Endometrial microvascular endothelial cells (primary cell): ENCODE data around the gene ROR2. TPM values are rescaled to one million over a fixed set of nuclear protein-coding genes. Genes with fewer than 3 reads are reported as not detected.
"Not testable (repeated sequence)": the region's sequence is repeated elsewhere in the genome, so short reads cannot be mapped to it uniquely, and the experiment has no call there.

Source experiments
- in situ Hi-C: cut with HindIII; loops from 2 replicates; pipeline ENCODE4 v1.10.0; 2017; ENCODE audit warnings: low sequenced_read_pairs, low pct_unique_long_range_greater_than_20kb; ENCODE audit errors: inconsistent ontology term
- total RNA-seq: library from RNA; depleted of rRNA; stranded (reverse); fragments of >200 nt; gene quantifications from one replicate; pipeline ENCODE4 v1.2.3, GENCODE V29; 2015; ENCODE audit errors: inconsistent ontology term

The ROR2 gene
- total RNA-seq, 1 donor from 2014 or later: 0.09 TPM

DNA sequence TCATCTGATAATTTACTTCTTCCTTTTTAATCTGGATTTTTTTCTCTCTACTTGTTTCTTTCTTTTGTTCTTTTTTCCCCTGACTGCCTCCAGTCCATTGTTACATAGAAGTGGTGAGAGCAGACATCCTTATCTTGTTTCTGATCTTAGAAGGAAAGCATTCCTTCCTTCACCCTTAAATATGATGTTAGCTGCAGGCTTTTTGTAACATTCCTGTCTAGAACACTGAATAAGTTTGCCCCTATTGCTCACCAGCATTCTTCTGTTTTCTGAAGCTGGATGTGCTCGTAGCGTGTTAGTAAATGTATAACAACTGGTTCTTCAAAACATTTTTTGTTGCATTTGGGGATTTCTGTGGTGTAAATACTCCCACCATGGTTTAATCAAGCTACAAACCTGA lies 389.7 kb downstream of the ROR2 start:
- in situ Hi-C loops: no loop called here

DNA sequence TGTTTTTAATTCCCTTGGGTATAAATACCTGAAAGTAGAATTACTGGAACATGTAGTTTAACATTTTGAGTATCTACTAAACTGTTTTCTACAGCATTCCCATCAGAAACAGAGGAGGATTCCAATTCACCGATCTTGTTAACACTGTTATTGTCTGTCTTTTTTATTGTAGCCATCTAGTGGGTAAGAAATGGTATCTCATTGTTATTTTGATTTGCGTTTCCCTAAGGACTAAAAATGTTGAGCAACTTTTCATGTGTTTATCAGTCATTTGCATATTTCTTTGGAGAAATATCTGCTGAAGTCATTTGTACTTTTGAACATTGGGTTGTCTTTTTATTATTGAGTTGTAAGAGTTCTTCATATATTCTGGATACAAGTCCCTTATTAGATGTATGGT lies 391.1 kb downstream of the ROR2 start:
- in situ Hi-C loops: no loop called here

- in situ Hi-C loops: no loop called here
These were observed 391.6 kb downstream of the ROR2 start for GRCh38 chr9:91558395-91558794.

DNA sequence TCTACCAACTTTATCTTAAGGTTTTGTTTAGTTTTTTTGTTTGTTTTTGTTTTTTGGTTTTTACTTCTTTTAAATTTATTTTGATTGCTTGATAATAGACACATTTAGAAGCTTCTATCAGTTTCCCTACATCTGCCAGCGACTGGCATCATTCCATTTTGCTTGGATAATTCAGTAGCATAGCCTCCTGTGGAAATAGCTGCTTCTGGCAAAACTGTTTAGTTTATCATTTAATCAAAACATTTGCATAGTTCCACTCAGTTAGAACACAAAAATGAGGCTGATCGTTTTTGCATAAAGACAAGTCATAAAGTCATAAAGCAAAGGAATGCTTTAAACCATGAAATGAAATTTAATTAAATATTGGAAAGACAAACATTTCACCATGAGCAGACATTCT lies 392.7 kb downstream of the ROR2 start:
- in situ Hi-C loops: no loop called here

DNA sequence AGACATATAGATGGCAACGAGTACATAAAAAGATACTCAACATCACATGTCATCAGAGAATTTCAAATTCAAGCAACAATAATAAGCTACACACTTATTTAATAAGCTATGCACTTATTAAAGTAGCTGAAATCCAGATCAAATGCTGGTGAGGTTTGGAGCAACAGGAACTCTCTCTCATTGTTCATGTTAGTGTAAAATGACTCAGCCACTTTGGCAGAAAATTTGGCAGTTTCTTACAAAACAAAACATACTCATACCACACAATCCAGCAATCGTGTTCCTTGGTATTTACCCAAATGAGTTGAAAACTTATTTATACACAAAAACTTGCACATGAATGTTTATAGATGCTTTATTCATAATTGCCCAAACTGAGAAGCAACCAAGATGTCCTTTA lies 394.9 kb downstream of the ROR2 start:
- in situ Hi-C loops: no loop called here

DNA sequence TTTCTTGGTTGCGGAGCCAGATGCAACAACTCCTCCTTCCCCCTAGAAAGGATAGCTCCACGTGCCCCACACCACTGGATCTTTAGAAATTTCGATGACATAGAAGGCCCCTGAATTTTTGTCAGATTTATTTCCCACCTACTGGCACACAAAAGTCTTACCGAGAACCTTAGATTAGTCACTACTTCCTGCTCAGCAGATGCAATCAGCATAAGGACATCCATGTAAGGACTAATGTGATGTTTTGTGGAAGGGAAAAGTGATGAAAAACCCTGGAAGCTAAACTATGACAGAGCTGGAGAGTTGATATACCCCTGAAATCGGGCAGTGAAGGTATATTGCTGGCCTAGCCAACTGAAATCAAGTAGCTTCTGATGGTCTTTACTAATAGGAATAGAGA lies 400.9 kb downstream of the ROR2 start:
- in situ Hi-C loops: no loop called here

DNA sequence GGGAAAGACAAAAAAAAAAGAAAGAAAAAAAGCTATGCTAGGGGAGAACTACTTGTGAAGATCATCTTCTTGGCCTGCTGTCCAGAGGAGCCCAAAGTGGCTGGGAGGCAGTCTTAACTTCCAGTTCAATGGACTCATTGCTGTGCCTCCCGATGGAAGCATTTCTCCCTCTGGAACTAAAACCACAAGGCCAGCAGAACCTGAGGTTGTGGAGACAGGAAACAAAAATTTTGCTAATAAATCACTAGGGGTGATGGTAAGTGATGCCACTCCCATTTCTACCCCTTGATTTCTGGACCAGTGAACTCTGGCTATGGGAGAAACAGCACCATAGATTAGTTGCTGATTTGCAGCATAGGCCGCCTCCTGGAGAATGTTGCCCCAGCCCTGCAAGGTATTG lies 402.9 kb downstream of the ROR2 start:
- in situ Hi-C loops: no loop called here

- in situ Hi-C loops: no loop called here
These were observed 403.5 kb downstream of the ROR2 start for GRCh38 chr9:91546574-91546973.

GRCh38 chr9:91541734-91542133 lies 408.3 kb downstream of the ROR2 start:
- in situ Hi-C loops: no loop called here

- in situ Hi-C loops: not testable (repeated sequence)
These were observed 409.5 kb downstream of the ROR2 start for GRCh38 chr9:91540506-91540905.

DNA sequence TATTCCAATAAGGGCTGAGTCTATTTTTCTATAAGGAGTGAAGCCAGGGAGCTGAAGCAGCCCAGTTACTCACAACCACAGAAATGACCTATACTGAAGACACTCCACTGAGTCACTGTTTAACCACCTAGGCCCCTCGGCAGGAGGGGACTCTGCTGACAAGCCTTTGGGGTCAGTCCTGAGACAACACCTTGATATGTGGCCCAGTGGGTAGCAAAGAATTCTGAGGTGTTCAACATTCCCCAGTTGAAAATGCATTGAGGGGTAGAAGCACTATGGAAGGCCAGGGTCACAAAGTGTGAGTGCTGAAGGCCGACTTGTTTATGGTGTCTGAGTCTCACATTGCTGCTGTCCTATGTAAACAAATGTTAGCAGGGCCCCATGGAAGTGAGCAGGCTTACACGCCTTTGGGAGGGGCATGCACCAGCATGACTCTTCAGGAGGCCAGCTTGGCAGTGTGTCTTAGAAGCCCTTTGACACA lies 413.8 kb downstream of the ROR2 start:
- in situ Hi-C loops: no loop called here

- in situ Hi-C loops: no loop called here
These were observed 415.7 kb downstream of the ROR2 start for GRCh38 chr9:91534374-91534773.

DNA sequence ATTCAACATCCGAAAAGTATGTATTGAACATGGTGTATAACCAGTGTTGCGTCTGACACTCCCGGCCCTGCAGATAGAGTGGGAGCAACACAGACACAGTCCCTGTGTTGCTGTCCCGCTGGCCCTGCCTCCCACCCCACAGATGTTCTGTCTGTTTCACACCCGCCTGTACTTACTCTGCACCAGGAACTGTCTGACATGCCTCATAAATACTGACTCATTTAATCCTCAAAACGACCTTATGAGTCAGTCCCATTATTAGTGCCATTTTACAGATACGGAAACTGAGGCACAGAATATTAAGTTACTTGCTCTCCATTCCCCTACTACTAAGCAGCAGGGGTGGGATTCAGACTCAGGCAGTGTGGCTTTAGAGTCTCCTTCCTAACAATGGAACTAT lies 416.6 kb downstream of the ROR2 start:
- in situ Hi-C loops: no loop called here

DNA sequence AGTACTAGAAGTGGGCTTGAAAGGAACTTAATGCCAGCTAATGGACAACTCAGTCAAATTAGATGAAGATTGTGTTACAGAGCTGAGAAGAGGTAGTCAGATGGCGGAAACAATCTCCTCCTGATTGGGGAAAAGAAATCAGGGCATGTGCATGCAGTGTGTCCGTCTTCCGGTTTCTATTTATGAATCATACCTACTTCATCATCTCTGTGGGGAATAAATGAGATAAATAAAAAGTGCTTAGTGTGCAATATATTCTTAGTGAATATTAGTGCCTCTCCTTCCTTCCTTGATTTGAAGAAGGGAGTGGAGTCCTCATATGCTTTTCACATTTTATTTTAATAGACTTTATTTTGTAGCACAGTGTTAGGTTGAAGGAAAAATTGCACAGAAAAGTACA lies 417.7 kb downstream of the ROR2 start:
- in situ Hi-C loops: no loop called here

DNA sequence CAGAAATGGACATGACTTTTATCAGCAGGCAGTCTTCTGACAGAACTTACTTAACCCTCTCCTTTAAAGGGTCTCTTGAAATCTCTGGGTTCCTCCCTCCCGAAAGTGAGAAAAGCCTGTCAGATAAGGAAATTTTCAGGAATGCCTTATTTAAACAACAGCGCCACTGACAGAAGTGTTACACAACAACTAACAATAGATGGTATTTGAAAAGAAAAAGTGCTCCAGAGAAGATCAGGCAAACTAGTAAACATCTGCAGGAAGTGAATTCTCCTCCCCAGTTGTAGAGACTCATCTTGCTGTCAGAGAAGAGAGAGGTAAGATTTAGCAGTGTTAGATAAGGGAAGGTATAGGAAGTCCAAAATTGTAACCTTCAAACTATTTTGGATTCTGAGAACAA lies 419.2 kb downstream of the ROR2 start:
- in situ Hi-C loops: no loop called here

DNA sequence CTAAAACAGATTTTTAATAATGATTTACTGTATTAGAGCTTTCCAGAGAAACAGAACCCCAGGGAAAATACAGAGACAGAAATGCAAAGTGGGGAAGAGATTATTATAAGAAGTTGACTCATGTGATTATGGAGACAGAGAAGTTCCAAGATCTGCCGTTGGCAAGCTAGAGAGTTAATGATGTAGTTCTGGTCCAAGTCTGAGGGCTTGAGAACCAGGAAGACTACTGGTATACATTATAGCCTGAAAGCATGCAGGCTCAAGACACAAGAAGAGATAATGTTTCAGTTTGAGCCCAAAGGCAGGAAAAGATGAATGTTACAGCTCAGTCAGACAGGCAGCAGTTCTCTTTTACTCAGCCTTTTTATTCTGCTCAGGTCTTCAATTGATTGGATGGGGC lies 427.5 kb downstream of the ROR2 start:
- in situ Hi-C loops: no loop called here

GRCh38 chr9:91519520-91520277 lies 430.3 kb downstream of the ROR2 start:
- in situ Hi-C loops: no loop called here

DNA sequence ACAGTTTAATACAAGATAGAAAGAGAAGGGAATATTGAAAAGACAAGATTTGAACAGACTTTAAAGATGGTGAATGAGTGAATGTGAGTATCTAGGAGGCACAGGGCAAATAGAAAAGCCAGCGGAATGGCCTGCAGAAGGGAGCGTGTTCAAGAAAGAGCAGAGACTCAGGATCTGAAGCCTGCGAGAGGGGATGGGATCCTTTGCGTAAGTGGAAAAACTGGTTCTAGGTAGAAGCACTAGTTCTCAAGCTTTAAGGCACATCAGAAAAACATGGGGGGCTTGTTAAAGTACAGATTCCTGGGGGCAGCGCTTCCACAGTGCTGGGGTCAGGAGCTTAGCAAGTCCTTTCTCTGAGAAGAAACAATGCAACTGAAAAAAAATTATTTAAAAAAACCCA lies 431.6 kb downstream of the ROR2 start:
- in situ Hi-C loops: no loop called here

GRCh38 chr9:91517801-91518200 lies 432.2 kb downstream of the ROR2 start:
- in situ Hi-C loops: no loop called here

DNA sequence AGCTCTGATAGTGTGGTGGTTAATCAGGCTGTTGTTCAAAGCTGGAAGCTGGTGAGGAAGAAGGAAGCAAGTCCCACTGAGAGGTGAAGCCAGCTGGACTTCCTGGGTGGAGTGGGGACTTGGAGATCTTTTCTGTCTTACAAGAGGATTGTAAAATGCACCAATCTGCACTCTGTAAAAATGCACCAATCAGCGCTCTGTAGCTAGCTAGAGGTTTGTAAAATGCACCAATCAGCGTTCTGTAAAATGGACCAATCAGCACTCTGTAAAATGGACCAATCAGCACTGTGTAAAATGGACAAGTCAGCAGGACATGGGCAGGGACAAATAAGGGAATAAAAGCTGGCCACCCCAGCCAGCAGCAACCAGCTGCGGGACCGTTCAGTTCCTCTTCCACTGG lies 432.7 kb downstream of the ROR2 start:
- in situ Hi-C loops: not testable (repeated sequence)

DNA sequence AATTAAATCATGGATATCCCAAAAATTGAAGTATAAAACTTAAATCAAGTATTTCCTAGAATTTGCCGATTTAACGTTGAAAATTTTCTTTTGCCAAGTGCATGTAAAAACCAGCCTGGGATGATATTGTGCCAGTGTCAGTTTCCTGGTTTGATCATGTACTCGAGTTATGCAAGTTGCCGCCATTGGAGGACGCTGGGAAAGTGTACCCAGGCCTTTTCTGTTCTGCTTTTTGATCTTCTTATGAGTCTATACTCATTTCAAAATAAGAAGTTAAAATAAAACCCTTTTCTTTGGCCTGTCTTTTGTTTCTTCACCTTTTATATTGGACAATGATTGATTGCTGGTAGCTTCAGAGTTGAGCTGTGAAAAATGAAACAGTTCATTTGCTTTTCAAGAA lies 433.3 kb downstream of the ROR2 start:
- in situ Hi-C loops: no loop called here
